Stomach (tissue), 4 donors: ENCODE measurements around the gene ADARB2.

Experiments used
- EP300 ChIP-seq: sonication (generic); formaldehyde crosslinking; IDR thresholded peaks from one replicate; pipeline ENCODE4 v1.6.1; 2017; ENCODE audit warnings: antibody characterized with exemption
- POLR2A ChIP-seq, 4 donors: fragments of 450-650 bp; IDR thresholded peaks; one replicate each; pipeline ENCODE4 v1.6.1; 2016; ENCODE audit warnings: antibody characterized with exemption in 4 of 4, control low read depth in 2 of 4, mild to moderate bottlenecking in 1 of 4, moderate library complexity in 1 of 4
- POLR2AphosphoS5 ChIP-seq, 3 donors: sonication (generic); formaldehyde crosslinking; IDR thresholded peaks; one replicate each; pipeline ENCODE4 v1.6.1; 2016; ENCODE audit warnings: antibody characterized with exemption in 3 of 3
- TF ChIP-seq, protein P1 (sequence below), 7 experiments: fragments of 450-650 bp in 4 of 7; fragments of 200-600 bp in 3 of 7; sonication (generic) in 3 of 7; IDR thresholded peaks; one replicate each; pipeline ENCODE4 v1.5.1; 2016 to 2019; ENCODE audit warnings: antibody characterized with exemption in 7 of 7, control low read depth in 2 of 7, mild to moderate bottlenecking in 1 of 7

GRCh38 chr10:1540144-1540543 is 197.2 kb downstream of the ADARB2 start:
- no peak for TF ChIP-seq POLR2A (IDR thresholded peaks at IDR 0.05)
- TF ChIP-seq EP300: no peak
- TF ChIP-seq, protein P1, sequence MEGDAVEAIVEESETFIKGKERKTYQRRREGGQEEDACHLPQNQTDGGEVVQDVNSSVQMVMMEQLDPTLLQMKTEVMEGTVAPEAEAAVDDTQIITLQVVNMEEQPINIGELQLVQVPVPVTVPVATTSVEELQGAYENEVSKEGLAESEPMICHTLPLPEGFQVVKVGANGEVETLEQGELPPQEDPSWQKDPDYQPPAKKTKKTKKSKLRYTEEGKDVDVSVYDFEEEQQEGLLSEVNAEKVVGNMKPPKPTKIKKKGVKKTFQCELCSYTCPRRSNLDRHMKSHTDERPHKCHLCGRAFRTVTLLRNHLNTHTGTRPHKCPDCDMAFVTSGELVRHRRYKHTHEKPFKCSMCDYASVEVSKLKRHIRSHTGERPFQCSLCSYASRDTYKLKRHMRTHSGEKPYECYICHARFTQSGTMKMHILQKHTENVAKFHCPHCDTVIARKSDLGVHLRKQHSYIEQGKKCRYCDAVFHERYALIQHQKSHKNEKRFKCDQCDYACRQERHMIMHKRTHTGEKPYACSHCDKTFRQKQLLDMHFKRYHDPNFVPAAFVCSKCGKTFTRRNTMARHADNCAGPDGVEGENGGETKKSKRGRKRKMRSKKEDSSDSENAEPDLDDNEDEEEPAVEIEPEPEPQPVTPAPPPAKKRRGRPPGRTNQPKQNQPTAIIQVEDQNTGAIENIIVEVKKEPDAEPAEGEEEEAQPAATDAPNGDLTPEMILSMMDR (IDR thresholded peaks at IDR 0.05): no peak
- no peak for TF ChIP-seq POLR2AphosphoS5 (IDR thresholded peaks at IDR 0.05)
